HG03039 (cell line): ENCODE results near the gene PLCB1.
"Not testable (repeated sequence)": the region's sequence is repeated elsewhere in the genome, so short reads cannot be mapped to it uniquely, and the experiment has no call there.

ENCODE experiments used
- ATAC-seq: cut with Tn5 transposase; IDR thresholded peaks from one replicate; pipeline ENCODE4 v1.9.1; 2021; ENCODE audit warnings: mild to moderate bottlenecking, moderate library complexity; ENCODE audit not compliant: unreplicated experiment

PLCB1 gene

DNA sequence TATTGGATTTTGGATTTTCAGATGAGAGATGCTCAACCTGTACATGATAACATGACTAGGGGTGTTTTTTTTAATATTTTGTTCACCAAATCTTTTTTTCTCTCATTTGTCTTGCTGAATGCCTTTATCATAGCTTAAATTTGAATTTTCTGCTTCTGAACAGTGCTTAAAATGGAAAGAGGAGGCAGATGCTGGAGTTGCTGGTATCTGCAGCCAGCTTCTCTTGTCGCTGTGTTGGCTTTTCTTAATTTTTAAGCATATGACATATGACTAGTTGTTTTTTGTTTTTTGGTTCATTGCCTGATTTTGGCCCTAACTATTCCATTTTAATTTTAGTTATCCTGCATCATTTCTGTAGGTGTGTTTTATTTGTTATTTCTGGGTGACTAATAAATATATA lies 196.1 kb downstream of the PLCB1 start:
- no peak for ATAC-seq

DNA sequence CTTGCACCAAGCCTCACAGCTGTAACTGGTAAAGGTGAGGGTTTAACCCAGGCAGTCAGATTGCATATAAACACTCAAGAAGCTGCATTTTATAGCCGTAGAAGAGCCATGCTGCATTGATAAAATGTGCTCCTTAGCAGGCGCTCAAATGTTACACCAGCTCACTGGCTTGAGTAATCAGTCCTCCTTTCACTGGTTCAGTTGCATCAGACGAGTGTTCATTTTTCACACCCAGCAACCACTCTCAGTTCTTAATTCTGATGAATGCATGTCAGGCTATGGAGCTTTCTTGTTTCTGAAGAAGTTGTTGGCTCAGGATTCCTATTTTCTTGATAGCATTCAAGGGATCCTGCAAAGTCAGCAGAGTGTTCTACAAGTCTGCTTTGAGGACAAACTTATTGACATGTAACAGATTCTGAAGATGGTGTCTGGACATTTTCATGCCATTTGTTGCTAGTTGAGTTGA lies 198.3 kb downstream of the PLCB1 start:
- ATAC-seq = no peak

DNA sequence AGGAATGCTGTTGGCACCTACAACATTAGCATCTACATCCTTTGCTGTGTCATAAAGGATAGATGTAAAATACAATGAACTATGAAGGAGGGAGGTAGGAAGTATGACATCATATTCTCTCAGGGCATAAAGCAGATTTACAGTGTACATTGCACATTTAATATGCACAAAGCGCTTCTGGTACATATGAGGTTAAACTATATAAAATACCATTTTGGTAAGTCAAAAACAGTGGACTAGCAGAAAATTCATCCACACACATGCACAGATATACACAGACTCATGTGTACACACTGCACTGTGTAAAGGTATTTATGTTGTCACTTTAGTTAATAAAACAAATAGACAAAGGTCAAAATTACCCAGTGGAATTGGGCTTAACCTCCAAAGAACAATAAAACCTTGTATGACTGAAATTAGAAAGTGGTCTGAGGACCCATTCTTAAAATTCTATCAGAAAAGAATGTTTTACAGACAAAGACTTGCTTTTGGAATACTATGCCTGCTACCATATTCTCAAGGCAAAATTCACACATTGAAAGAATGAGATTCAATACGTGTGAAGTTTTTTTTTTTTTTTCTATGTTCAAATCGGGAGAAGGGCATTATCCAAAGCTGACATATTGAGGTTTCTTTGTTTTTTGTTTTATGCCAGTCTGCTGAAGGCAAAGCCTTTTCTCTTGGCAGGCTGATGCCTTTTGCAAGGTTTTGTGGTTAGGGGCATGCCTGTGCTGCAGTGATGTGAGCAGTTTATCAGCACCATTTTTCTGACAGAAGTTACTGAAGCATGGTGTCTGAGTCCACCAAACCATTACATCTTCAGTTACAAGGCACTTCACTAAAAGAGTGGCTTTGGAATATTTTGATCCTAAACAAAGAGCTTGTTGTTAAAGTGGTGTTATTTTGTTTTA lies 199.0 kb downstream of the PLCB1 start:
- ATAC-seq = no peak

DNA sequence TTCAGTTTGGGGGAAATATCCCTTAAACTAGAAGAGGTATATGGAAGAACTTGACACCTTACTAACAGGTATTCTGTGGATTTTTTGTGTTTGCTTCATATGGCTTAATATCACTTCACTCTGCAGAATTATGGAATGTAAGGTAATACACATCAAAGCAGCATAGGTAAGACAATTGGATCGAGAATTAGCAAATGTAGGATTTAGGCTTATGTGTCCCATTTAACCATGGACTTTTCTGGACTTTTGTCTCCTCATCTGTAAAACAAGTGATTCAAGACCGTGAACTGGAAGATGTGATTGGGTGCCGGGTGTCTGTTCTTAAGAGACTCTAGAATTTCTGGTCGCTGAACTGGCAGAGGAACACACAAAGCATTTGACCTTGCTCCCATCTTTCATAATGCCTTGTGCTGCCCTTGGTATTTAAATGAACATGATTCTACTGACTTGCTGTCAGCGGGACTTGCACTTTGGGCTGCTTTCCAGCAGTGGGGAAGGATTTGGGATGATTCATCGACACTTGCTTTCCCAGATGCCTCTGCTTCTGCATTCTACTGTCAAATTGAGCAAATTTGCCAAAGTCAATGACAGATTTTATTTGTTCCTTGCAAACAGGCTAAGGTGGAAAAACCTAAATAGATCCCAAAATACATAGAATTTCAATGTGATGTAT lies 199.8 kb downstream of the PLCB1 start:
- no peak for ATAC-seq

DNA sequence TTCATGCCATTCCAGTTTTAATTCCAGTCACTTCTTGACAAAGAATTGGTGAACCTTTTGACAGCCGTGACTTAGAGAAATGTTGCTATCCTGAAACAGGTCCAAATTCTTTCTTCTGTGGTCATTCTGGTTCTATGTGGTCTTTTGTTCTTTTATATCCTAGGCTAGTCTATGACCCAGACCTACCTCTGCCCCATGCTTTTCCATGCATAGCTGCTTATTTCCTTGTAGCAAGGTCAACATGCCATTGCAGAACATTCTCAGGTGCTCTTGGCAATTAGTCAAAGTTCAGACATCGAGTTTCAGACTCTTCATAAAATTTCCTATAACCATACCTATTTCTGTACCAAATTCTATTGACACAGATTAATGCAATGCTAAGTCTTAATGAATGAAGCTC lies 202.6 kb downstream of the PLCB1 start:
- no peak for ATAC-seq

DNA sequence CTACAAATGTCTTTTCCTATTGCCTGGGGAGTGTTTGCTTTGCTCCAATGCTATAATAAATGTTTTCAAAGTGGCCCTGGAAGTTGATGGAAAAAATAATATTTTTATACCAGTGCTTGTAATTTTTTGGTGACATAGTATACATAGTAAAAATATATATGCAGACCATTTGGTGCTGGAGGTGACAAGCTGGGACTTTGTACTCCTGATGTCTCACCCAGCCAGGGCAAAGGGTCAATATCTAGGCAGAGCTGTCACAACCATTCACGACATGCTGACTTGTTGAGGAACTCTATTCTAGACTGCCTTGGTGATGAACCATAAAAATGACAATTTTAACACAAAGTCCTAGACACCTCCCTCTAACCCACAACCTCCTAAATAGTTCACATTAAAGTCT lies 203.0 kb downstream of the PLCB1 start:
- no peak for ATAC-seq

DNA sequence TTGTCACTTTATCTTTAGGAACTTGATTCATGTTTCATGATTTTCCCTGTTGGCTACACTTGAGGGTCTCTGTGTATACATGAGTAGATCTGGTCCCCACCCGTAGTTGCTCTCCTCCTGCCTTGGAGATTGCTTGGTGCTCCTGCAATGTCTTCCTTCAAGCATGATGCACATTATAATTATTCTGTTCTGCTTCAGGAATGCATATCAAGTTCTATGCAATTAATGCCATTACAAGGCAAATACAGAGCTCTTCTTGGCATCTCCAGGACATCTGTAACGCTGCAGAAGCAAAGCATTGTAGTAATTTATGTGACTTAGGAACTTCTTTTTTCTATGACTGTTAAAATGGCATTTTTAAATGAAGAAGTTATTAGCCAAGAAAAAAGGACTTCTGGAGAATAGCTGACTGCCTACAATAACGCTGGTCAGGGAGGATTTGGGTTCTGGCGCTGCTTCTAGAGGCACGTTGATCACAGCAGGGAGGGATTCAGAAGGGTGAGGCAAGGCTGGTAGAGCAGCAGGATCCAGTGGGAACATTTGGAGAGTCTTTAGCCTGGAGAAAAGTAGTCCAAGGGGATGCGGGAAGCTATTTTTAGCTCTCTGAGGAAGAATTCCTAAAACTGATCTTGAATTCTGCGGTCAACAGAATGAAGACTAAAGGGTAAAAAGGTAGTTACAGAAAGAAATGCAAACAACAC lies 203.6 kb downstream of the PLCB1 start:
- ATAC-seq = no peak

DNA sequence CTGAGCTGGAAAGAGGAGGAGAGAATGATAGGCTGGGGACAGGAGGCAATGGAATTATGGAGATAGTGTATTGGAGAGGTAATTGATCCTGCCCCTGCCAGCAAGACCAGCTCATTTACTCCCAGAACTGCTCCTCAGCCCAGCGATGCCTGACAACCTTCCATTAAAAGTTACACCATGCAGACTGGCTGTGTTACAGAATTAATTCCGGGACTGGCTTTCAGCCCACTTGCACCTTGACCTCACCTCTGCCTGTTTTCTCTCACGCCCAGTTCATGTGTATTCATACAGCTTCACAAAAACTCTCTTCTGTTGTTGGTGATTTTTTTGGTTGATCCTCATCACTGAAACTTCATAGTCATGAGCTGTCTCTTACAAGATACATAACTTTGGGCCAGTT lies 207.3 kb downstream of the PLCB1 start:
- ATAC-seq = no peak

DNA sequence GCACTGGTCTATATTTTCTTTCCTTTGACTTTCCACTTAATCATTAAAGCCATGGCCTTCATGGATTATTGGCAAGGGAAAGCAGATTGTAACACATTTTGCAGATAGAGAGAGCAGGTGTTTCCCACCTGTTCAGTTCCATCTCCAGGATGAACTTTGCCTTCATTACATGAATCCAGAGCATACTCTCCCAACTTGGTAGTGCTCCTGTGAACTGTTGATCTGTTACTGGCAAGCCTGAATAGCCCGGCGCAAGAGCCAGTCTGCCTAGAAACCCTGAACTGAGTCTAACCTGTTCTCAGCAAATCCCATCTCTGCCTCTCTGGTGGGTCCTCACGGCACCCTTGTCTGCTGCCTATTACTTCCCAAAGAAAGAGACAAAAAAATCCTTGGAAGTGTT lies 210.3 kb downstream of the PLCB1 start:
- no peak for ATAC-seq

DNA sequence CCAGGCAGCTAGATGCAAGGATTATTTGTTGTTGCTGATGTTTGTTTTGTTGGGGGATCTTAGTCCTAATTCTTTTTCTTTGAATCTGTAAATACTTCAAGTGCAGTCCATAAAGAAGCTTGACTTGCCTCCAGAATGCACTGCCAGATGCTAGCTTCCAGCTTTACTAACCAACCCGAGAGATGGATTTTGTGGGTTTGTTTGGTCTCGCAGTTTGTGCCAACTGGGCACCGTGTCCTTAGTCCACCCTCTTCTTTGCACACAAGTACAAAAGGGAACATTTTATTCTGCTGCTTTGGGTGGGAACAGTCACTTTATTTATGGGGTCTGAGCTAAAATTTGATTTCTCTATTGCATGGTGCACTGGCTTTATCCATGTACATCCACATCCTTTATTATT lies 212.0 kb downstream of the PLCB1 start:
- ATAC-seq = no peak

DNA sequence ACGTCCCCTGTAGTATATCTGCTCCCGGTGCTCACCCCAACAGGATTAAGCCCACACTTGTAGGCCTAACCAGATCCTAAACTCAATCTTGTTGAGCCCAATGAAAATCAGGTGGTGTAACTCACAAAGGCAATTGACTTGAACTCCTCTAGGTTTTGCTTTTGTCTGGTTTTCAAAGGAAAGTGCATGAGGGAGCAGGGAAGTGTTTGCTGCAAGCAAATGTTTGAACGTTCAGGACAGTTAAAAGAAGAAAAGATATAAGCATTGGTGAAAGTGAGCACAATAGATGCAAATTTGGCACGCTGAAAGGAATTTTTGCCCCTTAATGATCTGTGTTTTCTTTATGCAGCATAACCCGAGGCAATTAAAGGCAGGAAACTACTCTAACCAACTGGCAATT lies 212.6 kb downstream of the PLCB1 start:
- ATAC-seq = no peak

DNA sequence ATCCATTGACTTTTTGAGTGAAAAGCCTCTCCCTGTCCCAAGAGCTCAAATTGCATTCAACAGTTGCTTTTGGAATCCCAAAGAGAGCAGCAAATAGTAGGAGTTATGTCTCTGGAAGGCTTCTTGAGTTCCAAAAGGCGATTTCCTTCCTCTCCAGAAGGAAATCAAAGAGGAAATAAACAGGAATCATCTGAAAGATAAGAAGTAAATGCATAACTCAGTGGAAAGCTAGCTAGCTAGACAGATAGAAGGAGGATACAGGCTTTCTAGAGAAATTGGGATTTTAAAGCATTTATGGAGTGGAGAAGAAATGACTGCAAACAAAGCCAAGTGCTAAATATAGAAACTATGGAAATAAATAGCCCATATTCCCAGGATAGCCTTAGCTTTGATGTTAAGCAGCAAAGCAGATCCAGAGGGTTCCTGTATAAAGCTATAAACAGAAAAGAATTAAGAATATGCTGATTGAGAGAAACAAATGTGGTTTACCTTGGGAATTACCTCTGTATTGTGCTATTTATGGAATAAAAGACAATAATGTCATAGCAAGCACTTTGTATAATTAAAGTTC lies 214.7 kb downstream of the PLCB1 start:
- no peak for ATAC-seq

DNA sequence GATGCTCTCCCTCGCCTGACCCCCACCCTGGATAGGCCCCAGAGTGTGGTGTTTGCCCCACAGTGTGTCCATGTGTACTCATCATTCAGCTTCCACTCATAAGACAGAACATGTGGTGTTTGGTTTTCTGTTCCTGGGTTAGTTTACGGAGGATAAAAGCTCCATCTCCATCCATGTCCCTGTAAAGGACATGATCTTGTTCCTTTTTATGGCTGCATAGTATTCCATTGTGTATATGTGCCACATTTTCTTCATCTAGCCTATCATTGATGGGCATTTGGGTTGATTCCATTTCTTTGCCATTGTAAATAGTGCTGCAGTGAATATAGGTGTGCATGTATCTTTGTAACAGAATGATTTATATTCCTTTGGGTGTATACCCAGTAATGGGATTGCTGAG lies 218.2 kb downstream of the PLCB1 start:
- not testable (repeated sequence) for ATAC-seq

DNA sequence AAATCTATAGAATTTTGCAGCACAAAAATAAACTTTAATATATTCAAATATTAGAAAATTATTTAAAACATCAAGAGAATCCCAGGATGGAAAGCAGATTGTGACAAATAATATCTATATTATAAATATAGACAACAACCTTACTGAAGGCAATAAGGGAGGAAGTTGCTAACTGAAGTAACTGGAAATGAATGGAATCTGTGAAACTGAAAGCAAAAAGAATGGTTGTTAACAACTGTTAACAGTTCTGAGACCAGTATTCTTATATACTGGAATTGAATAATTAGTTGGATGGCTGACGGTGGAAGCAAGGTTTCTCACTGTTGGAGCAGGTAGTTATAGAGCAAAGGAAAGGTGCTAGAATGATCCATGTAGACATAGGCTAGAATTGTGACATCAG lies 220.4 kb downstream of the PLCB1 start:
- ATAC-seq = no peak

DNA sequence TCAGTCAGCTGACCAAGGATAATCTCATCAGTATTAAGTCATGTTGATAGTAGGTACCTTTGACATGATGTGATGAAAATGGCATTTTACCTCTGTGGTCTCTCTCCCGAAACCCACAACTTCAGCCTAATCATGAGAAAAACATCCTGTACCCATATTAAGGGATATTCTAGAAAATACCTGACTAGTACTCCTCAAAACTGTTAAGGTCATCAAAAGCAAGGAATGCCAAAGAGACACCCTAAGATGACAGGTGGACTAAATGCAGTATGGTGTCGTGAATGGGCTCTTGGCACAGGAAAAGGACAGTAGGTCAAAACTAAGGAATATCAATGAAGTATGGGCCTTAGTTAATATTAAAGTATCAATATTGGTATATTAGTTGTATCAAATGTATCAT lies 221.4 kb downstream of the PLCB1 start:
- no peak for ATAC-seq

DNA sequence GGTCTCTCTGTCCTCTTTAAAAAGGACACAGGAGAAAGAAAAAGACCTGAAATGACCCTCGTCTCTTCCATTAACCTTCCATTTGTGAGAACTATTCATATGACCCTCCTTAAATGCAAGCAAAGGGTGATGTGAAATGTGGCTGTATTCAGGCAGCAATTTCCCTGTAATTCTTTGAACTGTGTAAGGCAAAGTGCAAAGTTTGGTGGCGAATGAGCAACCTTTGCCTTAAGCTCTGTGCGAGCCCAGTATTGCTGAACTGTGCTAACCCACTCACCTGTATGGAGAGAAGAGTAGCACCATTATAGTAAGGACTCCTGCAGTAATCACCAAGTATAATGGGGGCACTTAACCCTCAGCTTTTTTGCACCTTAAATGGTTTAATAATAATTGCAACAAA lies 223.4 kb downstream of the PLCB1 start:
- no peak for ATAC-seq

DNA sequence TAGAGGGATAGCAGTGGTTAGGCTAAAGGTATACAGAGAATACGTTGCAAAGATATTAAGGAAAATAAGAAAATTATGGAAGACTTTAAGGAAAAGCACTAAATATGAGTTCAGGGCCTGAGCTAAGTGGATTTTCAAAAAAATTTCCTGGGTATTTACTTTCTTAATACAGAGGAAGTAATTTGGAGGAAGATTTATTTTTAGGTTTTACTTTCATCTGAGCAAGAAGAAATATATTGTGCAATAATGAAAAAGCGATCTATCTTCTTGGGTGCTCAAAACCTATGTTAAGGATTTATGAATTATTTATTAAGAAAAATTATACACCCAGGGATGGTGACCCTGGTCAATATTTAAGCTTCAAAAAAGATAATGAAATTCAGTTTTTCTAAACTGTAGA lies 224.7 kb downstream of the PLCB1 start:
- ATAC-seq = no peak

DNA sequence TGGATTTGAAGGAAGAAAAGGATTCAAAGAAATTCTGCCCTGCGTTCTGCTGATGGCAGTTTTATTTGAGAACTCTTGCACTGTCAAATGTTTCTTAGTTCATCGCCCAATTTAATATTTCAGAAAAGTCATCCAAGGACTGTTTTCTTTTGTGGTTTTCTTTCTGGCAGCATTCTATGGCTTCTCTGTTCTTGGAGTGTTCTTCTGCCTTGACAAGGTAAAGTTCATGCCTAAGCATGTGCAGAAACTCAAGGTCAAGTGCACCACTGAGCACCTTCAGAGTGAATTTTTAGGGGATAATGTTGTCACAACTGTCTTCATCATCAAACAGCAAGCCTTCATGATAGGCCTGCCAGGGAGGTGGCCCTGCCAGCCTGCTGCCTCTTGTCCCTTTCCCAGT lies 225.6 kb downstream of the PLCB1 start:
- ATAC-seq = no peak

DNA sequence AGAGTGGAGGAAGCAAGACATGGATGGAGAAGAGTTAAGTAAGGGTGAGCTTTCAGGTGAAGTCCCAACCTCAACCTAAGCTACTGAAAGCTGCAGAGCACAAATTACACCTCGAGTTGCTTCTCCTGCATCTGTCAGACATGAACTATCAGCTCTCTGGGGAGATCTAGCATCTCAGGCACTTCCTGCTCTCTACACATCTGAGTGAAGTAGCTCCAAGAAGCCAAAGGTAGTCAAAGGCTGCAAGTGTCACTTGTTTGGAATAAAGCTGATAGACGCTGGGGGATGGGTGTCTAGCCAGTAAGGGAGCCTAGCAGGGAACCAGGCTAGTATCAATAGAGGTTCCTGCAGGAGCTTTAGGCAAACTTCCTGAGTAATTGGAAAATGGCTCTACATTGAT lies 228.0 kb downstream of the PLCB1 start:
- ATAC-seq = no peak

DNA sequence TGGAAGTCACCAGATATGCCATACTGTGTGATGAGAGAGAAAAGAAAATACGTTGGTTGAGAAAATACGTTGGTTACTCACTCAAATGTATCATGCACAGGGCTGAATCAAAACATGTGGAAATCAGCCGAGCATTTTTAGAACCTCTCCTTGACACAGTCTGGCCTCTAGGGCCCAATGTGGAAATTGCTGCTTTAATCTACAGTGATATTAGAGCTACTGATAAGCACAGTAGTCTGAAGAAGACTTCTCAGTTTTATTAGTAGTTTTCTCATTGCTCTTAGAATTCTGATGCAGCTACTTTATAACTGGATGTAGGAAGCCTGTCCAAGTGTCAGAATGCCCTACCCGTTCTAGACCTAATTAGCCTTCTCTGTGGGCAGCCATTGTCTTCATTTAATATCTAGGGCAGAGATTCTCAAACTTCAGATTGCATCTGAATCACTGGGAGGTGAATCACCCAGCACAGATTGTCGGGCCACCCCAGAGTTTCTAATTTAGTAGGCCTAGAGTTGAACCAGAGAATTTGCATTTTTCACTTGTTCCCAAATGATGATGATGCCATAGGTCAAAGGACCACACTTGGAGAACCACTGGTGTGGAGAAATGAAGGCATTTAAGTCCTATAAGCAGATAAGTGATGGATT lies 229.1 kb downstream of the PLCB1 start:
- ATAC-seq = no peak

DNA sequence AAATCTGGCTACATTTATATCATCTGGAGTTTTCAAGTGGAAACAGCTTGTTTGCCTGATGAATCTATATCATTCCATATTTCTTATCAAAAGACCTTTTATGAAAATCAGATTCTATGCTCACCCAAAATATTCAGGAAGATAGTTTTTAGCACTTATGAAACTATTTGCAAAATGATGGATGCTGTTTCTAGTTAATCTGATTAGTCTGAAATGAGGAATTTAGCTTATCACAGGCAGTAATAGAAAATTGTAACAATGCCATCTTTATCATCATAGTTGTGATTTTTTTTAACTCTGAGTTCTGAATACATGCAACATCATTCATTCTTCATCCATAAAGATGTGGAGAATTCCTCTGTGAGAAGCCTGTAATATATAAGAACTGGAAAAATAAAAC lies 229.7 kb downstream of the PLCB1 start:
- no peak for ATAC-seq
